GM12865 (cell line): ENCODE measurements around the gene KLHL29.

Experiments used
- DNase-seq: peaks from one replicate; pipeline ENCODE4 v3.0.0; 2010; ENCODE audit warnings: low read depth
- H3K4me3 ChIP-seq: 2 replicates; pipeline ENCODE4 v1.5.1; 2011; ENCODE audit warnings: mild to moderate bottlenecking, low read depth, low read length, control low read depth
- CTCF ChIP-seq: IDR thresholded peaks from 2 replicates; pipeline ENCODE4 v1.5.1; 2011; ENCODE audit warnings: low read length, control low read depth, low read depth, inconsistent platforms; ENCODE audit not compliant: insufficient read depth; ENCODE audit errors: missing control alignments

Gene KLHL29

GRCh38 chr2:23563673-23564614, 179.0 kb downstream of the KLHL29 start:
- no peak for TF ChIP-seq CTCF
- DNase-seq, result no peak
- no peak overlapping the region for H3K4me3 ChIP-seq

GRCh38 chr2:23564615-23564960, 179.6 kb downstream of the KLHL29 start:
- no peak for DNase-seq
- H3K4me3 ChIP-seq, result no peak overlapping the region
- TF ChIP-seq CTCF, result no peak

- DNase-seq, result no peak
- H3K4me3 ChIP-seq, result no peak overlapping the region
- TF ChIP-seq CTCF, result no peak
These were observed 180.4 kb downstream of the KLHL29 start for GRCh38 chr2:23565374-23565773.

GRCh38 chr2:23565814-23566213, 180.8 kb downstream of the KLHL29 start:
- H3K4me3 ChIP-seq, result no peak overlapping the region
- no peak for TF ChIP-seq CTCF
- no peak for DNase-seq

- peak; percentile 25 for DNase-seq
- peak; percentile 39 for TF ChIP-seq CTCF
- H3K4me3 ChIP-seq, result no peak overlapping the region
These were observed 181.5 kb downstream of the KLHL29 start for GRCh38 chr2:23566241-23567142.

- no peak overlapping the region for H3K4me3 ChIP-seq
- DNase-seq, result no peak
- TF ChIP-seq CTCF, result no peak
These were observed 182.3 kb downstream of the KLHL29 start for GRCh38 chr2:23567161-23567756.
